Left lung (tissue), 10 donors: ENCODE measurements around the gene ACP3. TPM values are rescaled to one million over a fixed set of nuclear protein-coding genes. Genes with fewer than 3 reads are reported as not detected.

Source experiments
- ATAC-seq: fragments of 200-7000 bp; cut with Tn5 transposase; one replicate; pipeline ENCODE4 v1.9.1; 2020; ENCODE audit warnings: moderate library complexity
- DNase-seq, 4 donors: peaks; one replicate each; pipeline ENCODE4 v3.0.0-alpha.2; 2013 to 2020
- H3K27ac ChIP-seq, 2 donors: fragments of 200-600 bp; sonication (generic) in 1 of 2; one replicate each; pipeline versions ENCODE4 v1.5.0 to v1.8.0; 2020 to 2021
- H3K27me3 ChIP-seq, 2 donors: fragments of 200-600 bp; sonication (generic) in 1 of 2; one replicate each; pipeline versions ENCODE4 v1.5.0 to v1.8.0; 2020 to 2021
- H3K36me3 ChIP-seq, 2 donors: fragments of 200-600 bp; sonication (generic) in 1 of 2; one replicate each; pipeline versions ENCODE4 v1.5.0 to v1.8.0; 2020 to 2021
- H3K4me1 ChIP-seq, 2 donors: fragments of 200-600 bp; one replicate each; pipeline ENCODE4 v1.8.0; 2021
- H3K4me3 ChIP-seq, 2 donors: fragments of 200-600 bp; sonication (generic) in 1 of 2; one replicate each; pipeline versions ENCODE4 v1.5.0 to v1.8.0; 2020 to 2021; ENCODE audit warnings: mild to moderate bottlenecking in 1 of 2
- H3K9me3 ChIP-seq, 2 donors: fragments of 200-600 bp; sonication (generic) in 1 of 2; one replicate each; pipeline versions ENCODE4 v1.5.0 to v1.8.0; 2020 to 2021
- CTCF ChIP-seq, 2 donors: fragments of 200-600 bp; sonication (generic) in 1 of 2; IDR thresholded peaks; one replicate each; pipeline versions ENCODE4 v1.5.0 to v1.8.0; 2021; ENCODE audit warnings: antibody characterized with exemption in 2 of 2
- intact Hi-C, 2 donors: fragments of 100-400 bp; cut with DNase I; formaldehyde crosslinking; loops; one replicate each; pipeline versions ENCODE4 v1.11.2 to v1.14.2; 2022
- polyA plus RNA-seq, 6 donors: library from polyadenylated mRNA; unstranded; fragments of 120-200 nt; gene quantifications; one replicate each; pipeline ENCODE4 v1.2.1, GENCODE V29; 2013; ENCODE audit not compliant: insufficient read length in 6 of 6
- total RNA-seq, 2 donors: library from RNA; stranded (reverse); fragmentation: NEBNext Ultra II Directional; extraction: Animal tissue kit (Norgen Biotek cat#: 25700); gene quantifications; one replicate each; pipeline ENCODE4 v1.2.1, GENCODE V29; 2021
- donor health status: DM: no; HTN: yes; CAD: no.
- donor health status: DM: no; HTN: no; CAD: no.

Gene ACP3
- total and polyA plus RNA-seq, 8 donors = 2.7 to 24.3 (median 4.6) TPM

GRCh38 chr3:132407025-132407424, 89.8 kb downstream of the ACP3 start:
- Histone ChIP-seq H3K27me3 (no peaks in the 10 kb centered on the region), H3K4me3 (no peak overlapping the region), H3K4me1 (peaks cover 7 to 19% of the 10 kb centered on the region in 2 donors), H3K9me3 (no peaks in the 10 kb centered on the region), H3K36me3 (no peaks in the 10 kb centered on the region), H3K27ac (no peak overlapping the region)
- DNase-seq = no peak
- TF ChIP-seq CTCF (IDR thresholded peaks at IDR 0.05) = no peak
- ATAC-seq = no peak
- intact Hi-C loops = loop anchor here in 1 of 2 donors (10.0 kb wide), 1 partner anchor 52 kb away; no protein-coding TSS in a partner anchor

Other genes starting within 250 kb of the ACP3 start
- gene DNAJC13, start 100.1 kb downstream of the ACP3 start, total RNA-seq = 10 to 100 TPM; 41.2 to 54.6 TPM
- gene DNAJC13, start 100.1 kb downstream of the ACP3 start, polyA plus RNA-seq = 10 to 100 TPM; 46.6 to 64.0 (median 55.8) TPM